Measurements from ENCODE around the gene TIMM8A.
"Not testable (repeated sequence)": the region's sequence is repeated elsewhere in the genome, so short reads cannot be mapped to it uniquely, and the experiment has no call there.

Gene TIMM8A

GRCh38 chrX:101360390-101360789 lies 11.8 kb upstream of the TIMM8A start:
- DNase-seq (ENCODE audit: low read depth in 1 of 2, low spot score in 1 of 2): no peak

DNA sequence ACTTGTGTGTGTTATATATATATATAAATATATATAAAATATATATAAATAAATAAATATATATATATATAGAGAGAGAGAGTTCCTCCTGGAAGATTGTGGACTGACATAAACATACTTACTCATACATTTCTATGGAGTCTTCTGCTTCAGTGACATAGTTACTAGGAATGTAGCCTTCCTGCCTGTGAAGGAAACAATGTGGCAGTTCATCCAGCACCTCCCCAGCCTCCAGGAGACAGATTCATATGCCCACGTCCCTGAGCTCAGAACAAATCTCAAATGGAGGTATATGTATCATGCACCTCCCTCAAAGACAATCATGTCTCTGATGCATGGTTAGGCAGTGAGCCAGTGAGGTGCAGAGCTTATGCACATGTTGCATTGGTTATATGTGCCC lies 11.4 kb upstream of the TIMM8A start:
- DNase-seq (ENCODE audit: low read depth in 1 of 2, low spot score in 1 of 2): no peak

DNA sequence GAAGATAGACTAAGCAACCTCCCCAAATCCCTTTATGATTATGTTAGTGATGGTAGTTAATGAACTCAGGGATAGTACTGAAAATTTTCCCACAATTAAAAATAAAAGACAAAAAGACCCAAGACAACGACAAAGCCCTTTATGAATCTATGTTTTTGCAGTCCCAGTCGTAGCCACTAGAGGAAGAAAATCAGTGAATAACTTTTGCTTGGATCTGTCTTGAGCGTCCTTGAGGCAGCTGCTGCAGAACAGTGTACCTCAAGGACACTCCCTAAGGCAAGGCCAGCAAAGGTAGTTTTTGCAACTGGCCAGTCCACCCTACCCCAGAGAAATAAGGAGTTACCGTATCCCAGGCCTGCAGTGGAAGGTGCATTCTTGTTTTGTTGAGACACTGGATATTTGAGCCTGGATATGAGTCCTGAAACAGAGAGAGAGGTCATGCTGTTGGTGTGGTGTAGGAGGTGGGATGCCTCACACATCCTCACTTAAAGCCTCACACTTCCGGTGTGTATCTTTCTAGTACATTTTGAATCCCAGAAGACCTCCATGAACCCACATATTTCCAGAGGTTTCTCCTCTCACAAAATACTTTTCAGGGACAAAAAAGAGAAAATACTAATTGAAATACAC lies 8.7 kb upstream of the TIMM8A start:
- no peak for DNase-seq (ENCODE audit: low read depth in 1 of 2, low spot score in 1 of 2)

DNA sequence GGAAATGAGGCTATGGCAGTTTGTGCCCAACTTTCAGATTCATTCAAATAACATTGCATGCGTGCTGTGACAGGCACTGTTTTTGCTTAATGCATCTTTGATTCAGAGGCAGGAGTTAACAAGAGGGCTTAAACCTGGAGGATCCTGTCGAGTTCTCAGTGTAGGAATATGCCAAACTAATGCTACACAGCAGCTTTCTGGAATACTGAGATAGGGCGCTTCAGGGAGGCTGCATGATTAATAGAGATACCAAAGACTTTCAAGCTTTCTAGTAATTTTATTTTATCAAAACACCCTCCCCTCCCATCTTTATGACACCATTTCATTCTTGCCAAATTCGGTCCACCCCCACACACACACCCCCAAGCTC lies 636 bp upstream of the TIMM8A start:
- no peak for DNase-seq (ENCODE audit: low read depth in 1 of 2, low spot score in 1 of 2)

DNA sequence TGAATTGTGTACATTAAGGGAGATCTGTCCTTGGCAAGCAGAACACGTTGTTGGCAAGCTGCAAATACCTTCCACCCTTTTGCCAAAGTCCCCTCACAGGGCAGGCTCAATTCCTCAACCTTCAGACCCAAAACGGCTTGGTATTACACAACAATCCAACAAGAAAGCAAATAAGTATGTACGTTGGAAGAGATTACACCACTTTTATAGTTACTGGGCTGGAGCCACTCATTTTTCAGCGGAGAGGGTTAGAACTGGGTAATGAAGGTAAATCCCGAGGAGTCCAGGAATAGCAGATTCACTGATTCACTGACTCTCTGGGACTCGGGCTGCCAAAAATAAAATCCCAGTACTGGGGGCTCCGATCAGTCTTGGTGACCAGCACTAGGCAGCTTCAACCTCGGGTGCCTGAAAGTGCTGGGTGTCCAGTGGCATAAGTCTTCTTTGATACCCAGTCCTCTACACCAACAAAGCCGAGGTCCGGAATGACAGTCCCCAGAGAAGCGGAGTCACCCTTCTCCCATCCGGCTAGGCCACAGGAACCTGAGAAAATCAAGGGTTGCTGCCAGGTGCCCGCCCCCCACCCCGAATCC lies 587 bp downstream of the TIMM8A start:
- DNase-seq (ENCODE audit: low read depth in 1 of 2, low spot score in 1 of 2): no peak

DNA sequence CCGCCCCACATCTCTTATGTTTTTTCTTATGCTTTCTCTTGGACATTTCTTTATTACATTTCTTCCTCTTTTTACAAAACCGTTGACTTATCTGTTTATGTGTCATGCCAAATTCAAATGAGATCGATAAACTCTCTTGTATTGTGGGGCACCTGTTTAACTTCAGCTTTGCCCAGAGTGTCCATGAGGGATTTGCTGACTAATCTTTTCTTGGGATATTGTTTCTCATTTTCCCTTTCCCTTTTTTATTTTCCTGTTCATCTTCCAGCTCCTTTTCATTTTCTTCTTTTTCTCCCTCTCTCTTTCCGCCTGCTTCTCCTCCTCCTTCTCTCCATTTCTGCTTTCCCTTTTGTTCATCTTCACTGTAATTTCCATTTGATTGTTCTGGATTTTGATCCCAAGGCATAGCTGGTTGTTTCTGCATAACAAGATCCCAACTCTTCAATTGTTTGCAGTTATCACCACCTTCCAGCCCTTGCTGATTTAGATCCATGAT lies 10.7 kb downstream of the TIMM8A start:
- DNase-seq (ENCODE audit: low read depth in 1 of 2, low spot score in 1 of 2): no peak

GRCh38 chrX:101334310-101334709 lies 14.2 kb downstream of the TIMM8A start:
- not testable (repeated sequence) for DNase-seq (ENCODE audit: low read depth in 1 of 2, low spot score in 1 of 2)

DNA sequence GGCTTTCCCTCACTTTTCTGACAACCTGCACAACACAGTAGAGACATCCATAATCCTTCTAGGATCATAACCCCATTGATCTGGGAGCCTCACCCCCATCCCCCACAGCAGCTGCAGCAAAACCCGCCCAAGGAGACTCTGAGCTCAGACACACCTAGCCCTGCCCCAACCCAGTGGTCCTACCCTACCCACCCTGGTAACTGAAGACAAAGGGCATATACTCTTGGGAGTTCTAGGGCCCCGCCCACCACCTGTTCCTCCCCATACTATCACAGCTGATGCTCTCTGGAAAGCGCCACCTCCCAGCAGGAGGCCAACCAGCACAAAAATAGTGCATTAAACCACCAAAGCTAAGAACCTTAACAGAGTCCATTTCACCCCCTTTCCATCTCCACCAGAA lies 21.9 kb downstream of the TIMM8A start:
- DNase-seq (ENCODE audit: low read depth in 1 of 2, low spot score in 1 of 2): not testable (repeated sequence)

DNA sequence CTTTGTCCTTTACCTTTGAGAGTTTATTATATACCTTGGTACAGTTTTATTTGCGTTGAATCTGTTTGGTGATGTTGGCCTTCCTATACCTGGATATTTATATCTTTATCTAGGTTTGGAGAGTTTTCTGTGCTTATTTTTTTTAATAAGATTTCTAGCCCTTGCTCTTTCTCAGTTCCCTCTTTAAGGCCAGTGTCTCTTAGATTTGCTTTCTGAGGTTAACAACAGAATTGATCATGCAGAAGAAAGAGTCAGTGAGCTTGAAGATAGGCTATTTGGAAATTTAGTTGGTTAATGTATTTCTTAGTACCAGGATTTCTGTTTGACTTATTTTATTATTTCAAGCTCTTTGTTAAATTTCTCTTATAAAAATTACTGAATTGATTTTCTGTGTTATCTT lies 44.8 kb downstream of the TIMM8A start:
- no peak for DNase-seq (ENCODE audit: low read depth in 1 of 2, low spot score in 1 of 2)
